Measurements from ENCODE around the gene RAPGEF4. TPM values are rescaled to one million over a fixed set of nuclear protein-coding genes. Genes with fewer than 3 reads are reported as not detected.
"Not testable (repeated sequence)": the region's sequence is repeated elsewhere in the genome, so short reads cannot be mapped to it uniquely, and the experiment has no call there.

Gene RAPGEF4
- total and polyA plus RNA-seq, 2 of the 4 experiments (the other 2 are of a cell fraction), result 1.7 to 3.2 TPM

DNA sequence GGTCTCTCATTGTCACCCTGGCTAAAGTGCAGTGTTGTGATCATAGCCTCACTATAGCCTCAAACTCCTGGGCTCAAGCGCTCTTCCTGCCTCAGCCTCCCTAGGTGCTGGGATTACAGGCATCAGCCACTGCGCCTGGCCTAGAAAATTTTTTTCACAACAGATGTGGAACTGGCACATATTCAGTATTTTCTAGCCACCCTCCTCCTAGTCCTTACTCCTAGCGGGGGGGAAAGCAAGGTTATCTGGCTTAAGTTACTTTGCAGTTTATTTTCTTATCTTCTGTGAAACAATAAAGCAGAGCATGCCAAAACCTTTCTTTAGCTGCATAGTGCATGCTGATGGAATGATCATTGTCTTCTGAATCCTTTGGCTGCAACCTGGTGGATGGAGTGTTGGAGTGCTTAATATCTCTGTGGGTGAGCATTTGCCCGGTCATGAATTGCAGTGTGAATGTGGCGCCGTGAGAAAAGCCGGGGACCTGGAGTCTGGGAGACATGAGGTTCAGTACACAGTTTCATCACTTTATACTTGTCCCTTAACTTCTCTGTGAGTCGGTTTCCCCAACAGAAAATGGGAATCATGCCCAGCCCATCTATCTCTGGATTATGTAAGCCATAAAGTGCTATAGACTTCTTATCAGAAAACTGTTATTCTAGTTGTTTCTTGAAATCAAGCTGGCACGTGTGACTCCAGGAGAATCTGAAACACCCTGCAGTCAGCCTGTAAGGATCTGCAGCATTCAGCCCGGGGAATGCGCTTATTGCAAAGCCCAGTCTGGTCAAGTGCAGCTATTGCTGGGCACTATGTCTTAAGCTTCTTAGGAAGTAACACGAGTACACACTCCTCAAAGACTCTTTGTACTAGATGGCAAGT is 301.8 kb downstream of the RAPGEF4 start:
- in situ Hi-C loops (cut with MboI; ENCODE audit: low sequenced_read_pairs), result loop anchor here (25.0 kb wide), 1 partner anchor 325 kb away; the partner anchor contains the start of gene CDCA7
- ChIA-PET POLR2A (ENCODE audit: unreplicated experiment) (no interaction called here), CTCF (interaction anchor here (0.6 to 1.0 kb wide), 3 partner anchors 28 to 188 kb away, joined by 3 to 6 read pairs (median 3); no protein-coding TSS in a partner anchor)
- Histone ChIP-seq H3K4ac (ENCODE audit: low read depth, low read length) (0 out of 2 replicates have a peak overlapping the region, but pooled peaks have one; percentile 14), H3K23ac (ENCODE audit: low read depth, low read length) (0 out of 2 replicates have a peak overlapping the region, but pooled peaks have one; percentile 17), H4K91ac (ENCODE audit: insufficient read depth, low read depth, low read length) (no peak overlapping the region; the same call in 1 of the 2 replicates), H2BK5ac (ENCODE audit: low read depth, low read length, poor library complexity, severe bottlenecking) (no peak overlapping the region), H3K9me1 (ENCODE audit: insufficient read depth, low read length) (no peaks in the 10 kb centered on the region; the same call in 1 of the 2 replicates), H3K27ac (ENCODE audit: insufficient read depth, low read length) (no peak overlapping the region), H3K4me2 (ENCODE audit: low read depth, low read length) (no peak overlapping the region; the same call in 1 of the 2 replicates), H4K20me1 (ENCODE audit: insufficient read depth, low read length) (no peaks in the 10 kb centered on the region), H3K56ac (ENCODE audit: extremely low read depth, insufficient read depth, low read length) (no peak overlapping the region), H2BK120ac (ENCODE audit: low read depth, low read length) (no peak overlapping the region), H4K8ac (ENCODE audit: low read depth in 2 of 2, low read length in 2 of 2) (peak overlapping the region in 1 of 2 experiments; percentile 26; a peak in 1 of 4 replicates), H2AK9ac (replicated peaks; ENCODE audit: low read depth, low read length, poor library complexity) (no peak overlapping the region), H3K79me1 (ENCODE audit: low read depth in 1 of 2, low read length in 2 of 2) (no peaks in the 10 kb centered on the region), H3K9ac (ENCODE audit: low read depth, low read length) (no peak overlapping the region), H3K18ac (ENCODE audit: low read depth, low read length) (peak overlapping the region; percentile 71), H3K36me3 (ENCODE audit: control insufficient read depth, insufficient read depth, low read length) (no peaks in the 10 kb centered on the region), H2BK20ac (ENCODE audit: low read depth, low read length) (0 out of 2 replicates have a peak overlapping the region, but pooled peaks have one; percentile 12), H2AK5ac (ENCODE audit: low read depth, low read length) (peak overlapping the region; percentile 27; the same call in 1 of the 2 replicates), H3K14ac (replicated peaks; ENCODE audit: low read depth, low read length) (peak overlapping the region; percentile 13; the same call in 1 of the 2 replicates), H3K4me1 (ENCODE audit: control insufficient read depth, insufficient read depth, low read length) (peaks cover 9% of the 10 kb centered on the region; the same call in 1 of the 2 replicates), H4K5ac (ENCODE audit: low read depth, low read length) (peak overlapping the region; percentile 32; the same call in 1 of the 2 replicates), H2AFZ (replicated peaks; ENCODE audit: low read length, poor library complexity) (no peak overlapping the region), H2BK15ac (ENCODE audit: low read depth, low read length) (peak overlapping the region; percentile 28; the same call in 2 of the 3 replicates), H3K9me3 (ENCODE audit: control insufficient read depth, insufficient read depth, low read length) (no peaks in the 10 kb centered on the region), H3K27me3 (ENCODE audit: control insufficient read depth, insufficient read depth, low read length) (no peaks in the 10 kb centered on the region), H3K4me3 (ENCODE audit: insufficient read depth, low read depth, low read length) (no peak overlapping the region)
- dilution Hi-C loops (cut with HindIII; ENCODE audit: low sequenced_read_pairs, unreplicated experiment), result no loop called here
- intact Hi-C loops (cut with micrococcal nuclease), result no loop called here
- 26% methylated on average over 4 of the region's 12 CpGs; no CpG with 5 or more reads in 1 of the 2 experiments for WGBS, 2 experiments (ENCODE audit: extremely low coverage in 2 of 2, insufficient read length in 1 of 2)
- TF ChIP-seq BHLHE40 (IDR thresholded peaks at IDR 0.05; ENCODE audit: low read depth, low read length), result peak; percentile 27; the same call in 1 of the 2 replicates
- TF ChIP-seq, protein P1, sequence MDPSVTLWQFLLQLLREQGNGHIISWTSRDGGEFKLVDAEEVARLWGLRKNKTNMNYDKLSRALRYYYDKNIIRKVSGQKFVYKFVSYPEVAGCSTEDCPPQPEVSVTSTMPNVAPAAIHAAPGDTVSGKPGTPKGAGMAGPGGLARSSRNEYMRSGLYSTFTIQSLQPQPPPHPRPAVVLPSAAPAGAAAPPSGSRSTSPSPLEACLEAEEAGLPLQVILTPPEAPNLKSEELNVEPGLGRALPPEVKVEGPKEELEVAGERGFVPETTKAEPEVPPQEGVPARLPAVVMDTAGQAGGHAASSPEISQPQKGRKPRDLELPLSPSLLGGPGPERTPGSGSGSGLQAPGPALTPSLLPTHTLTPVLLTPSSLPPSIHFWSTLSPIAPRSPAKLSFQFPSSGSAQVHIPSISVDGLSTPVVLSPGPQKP (IDR thresholded peaks at IDR 0.05; ENCODE audit: borderline replicate concordance, low read depth, low read length), result no peak
- no TSS peak for BruUV-seq (replicated peaks)
- DNase-seq (peak; percentile 25), ATAC-seq (ENCODE audit: low read depth) (peak; percentile 66)

DNA sequence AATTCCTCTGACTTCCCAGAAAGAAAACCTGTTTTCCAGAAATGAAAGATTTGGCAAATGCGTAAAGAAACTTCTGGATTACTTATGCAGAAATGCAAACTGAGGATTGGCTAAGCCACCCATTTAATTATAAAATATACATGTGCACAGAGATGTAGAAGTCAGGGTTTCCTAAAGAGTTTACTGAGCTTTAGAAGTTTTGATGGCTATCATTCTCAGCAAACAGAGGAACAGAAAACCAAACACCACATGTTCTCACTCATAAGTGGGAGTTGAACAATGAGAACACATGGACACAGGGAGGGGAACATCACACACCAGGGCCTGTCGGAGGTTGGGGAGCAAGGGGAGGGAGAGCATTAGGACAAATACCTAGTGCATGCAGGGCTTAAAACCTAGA is 302.6 kb downstream of the RAPGEF4 start:
- no CpG with 5 or more reads among the region's 2 CpGs for WGBS, 2 experiments (ENCODE audit: extremely low coverage in 2 of 2, insufficient read length in 1 of 2)
- H3K27me3 ChIP-seq (ENCODE audit: control insufficient read depth, insufficient read depth, low read length); H3K4ac ChIP-seq (ENCODE audit: low read depth, low read length); H2AK5ac ChIP-seq (ENCODE audit: low read depth, low read length); POLR2A ChIA-PET (ENCODE audit: unreplicated experiment); H4K91ac ChIP-seq (ENCODE audit: insufficient read depth, low read depth, low read length); H3K9me3 ChIP-seq (ENCODE audit: control insufficient read depth, insufficient read depth, low read length); dilution Hi-C loops (cut with HindIII; ENCODE audit: low sequenced_read_pairs, unreplicated experiment); H3K56ac ChIP-seq (ENCODE audit: extremely low read depth, insufficient read depth, low read length); H2BK120ac ChIP-seq (ENCODE audit: low read depth, low read length); H2AFZ ChIP-seq (replicated peaks; ENCODE audit: low read length, poor library complexity); H3K23ac ChIP-seq (ENCODE audit: low read depth, low read length); H3K4me3 ChIP-seq (ENCODE audit: insufficient read depth, low read depth, low read length); intact Hi-C loops (cut with micrococcal nuclease); H3K79me1 ChIP-seq (ENCODE audit: low read depth in 1 of 2, low read length in 2 of 2); H2AK9ac ChIP-seq (replicated peaks; ENCODE audit: low read depth, low read length, poor library complexity); BruUV-seq (replicated peaks); H3K36me3 ChIP-seq (ENCODE audit: control insufficient read depth, insufficient read depth, low read length); H3K9me1 ChIP-seq (ENCODE audit: insufficient read depth, low read length); DNase-seq; ATAC-seq (ENCODE audit: low read depth); H4K20me1 ChIP-seq (ENCODE audit: insufficient read depth, low read length); H3K18ac ChIP-seq (ENCODE audit: low read depth, low read length); H4K8ac ChIP-seq (ENCODE audit: low read depth in 2 of 2, low read length in 2 of 2); H3K4me1 ChIP-seq (ENCODE audit: control insufficient read depth, insufficient read depth, low read length); H3K9ac ChIP-seq (ENCODE audit: low read depth, low read length); H3K27ac ChIP-seq (ENCODE audit: insufficient read depth, low read length); H2BK15ac ChIP-seq (ENCODE audit: low read depth, low read length); H2BK20ac ChIP-seq (ENCODE audit: low read depth, low read length); H2BK5ac ChIP-seq (ENCODE audit: low read depth, low read length, poor library complexity, severe bottlenecking); H3K14ac ChIP-seq (replicated peaks; ENCODE audit: low read depth, low read length); H4K5ac ChIP-seq (ENCODE audit: low read depth, low read length); H3K4me2 ChIP-seq (ENCODE audit: low read depth, low read length): not testable (repeated sequence)
- in situ Hi-C loops (cut with MboI; ENCODE audit: low sequenced_read_pairs), result loop anchor here (25.0 kb wide), 1 partner anchor 324 kb away; the partner anchor contains the start of gene CDCA7
- CTCF ChIA-PET, result interaction anchor here (0.6 to 1.0 kb wide), 2 partner anchors 172 to 188 kb away, joined by 3 to 6 read pairs; no protein-coding TSS in a partner anchor

Measured in IMR-90 (cell line).